ACC112 (cell line): ENCODE results near the gene PPP6C.
"Not testable (repeated sequence)": the region's sequence is repeated elsewhere in the genome, so short reads cannot be mapped to it uniquely, and the experiment has no call there.

ENCODE experiments used
- H2AFZ ChIP-seq: fragments of 200-600 bp; sonication (generic); one replicate; pipeline ENCODE4 v1.6.0; 2017; ENCODE audit warnings: antibody characterized with exemption, low read length; ENCODE audit not compliant: unreplicated experiment
- H3K27ac ChIP-seq: fragments of 200-600 bp; sonication (generic); 2 replicates; pipeline ENCODE4 v1.5.1; 2014; ENCODE audit warnings: low read depth, mild to moderate bottlenecking, antibody characterized with exemption, low read length, moderate library complexity
- H3K27me3 ChIP-seq: fragments of 200-600 bp; sonication (generic); 2 replicates; pipeline ENCODE4 v1.6.1; 2014; ENCODE audit warnings: mild to moderate bottlenecking, antibody characterized with exemption, low read length, moderate library complexity, mixed read lengths; ENCODE audit not compliant: insufficient read depth
- H3K36me3 ChIP-seq: fragments of 200-600 bp; sonication (generic); 2 replicates; pipeline ENCODE4 v1.6.1; 2016; ENCODE audit warnings: mild to moderate bottlenecking, antibody characterized with exemption, low read length, moderate library complexity, mixed read lengths; ENCODE audit not compliant: insufficient read depth
- H3K4me1 ChIP-seq: fragments of 200-600 bp; sonication (generic); one replicate; pipeline ENCODE4 v1.6.1; 2016; ENCODE audit warnings: low read length, mixed read lengths; ENCODE audit not compliant: insufficient read depth, unreplicated experiment, control insufficient read depth
- H3K4me3 ChIP-seq: fragments of 200-600 bp; sonication (generic); 2 replicates; pipeline ENCODE4 v1.5.1; 2014; ENCODE audit warnings: mild to moderate bottlenecking, low read depth, low read length
- H3K79me2 ChIP-seq: fragments of 200-600 bp; sonication (generic); one replicate; pipeline ENCODE4 v1.6.0; 2016; ENCODE audit warnings: low read length; ENCODE audit not compliant: control insufficient read depth, unreplicated experiment, insufficient read depth

PPP6C gene

GRCh38 chr9:125119643-125120286, 69.8 kb downstream of the PPP6C start:
- Histone ChIP-seq H3K4me1 (no peaks in the 10 kb centered on the region), H3K36me3 (no peaks in the 10 kb centered on the region), H3K79me2 (no peaks in the 10 kb centered on the region)

GRCh38 chr9:125118696-125119095, 70.9 kb downstream of the PPP6C start:
- H3K79me2 ChIP-seq, H3K27me3 ChIP-seq, H3K4me1 ChIP-seq, H3K36me3 ChIP-seq, H3K4me3 ChIP-seq, H2AFZ ChIP-seq, H3K27ac ChIP-seq: not testable (repeated sequence)

More at GRCh38 chr9:125119643-125120286, 69.8 kb downstream of the PPP6C start:
- Histone ChIP-seq H3K4me3 (no peak overlapping the region), H3K27me3 (no peaks in the 10 kb centered on the region), H3K27ac (no peak overlapping the region), H2AFZ (no peak overlapping the region)

- not testable (repeated sequence) for H3K27me3 ChIP-seq, H2AFZ ChIP-seq, H3K27ac ChIP-seq, H3K4me1 ChIP-seq, H3K4me3 ChIP-seq, H3K36me3 ChIP-seq, H3K79me2 ChIP-seq
These were observed 75.1 kb downstream of the PPP6C start for GRCh38 chr9:125114503-125114902.

GRCh38 chr9:125110464-125110863, 79.1 kb downstream of the PPP6C start:
- no peaks in the 10 kb centered on the region for H3K36me3 ChIP-seq
- H3K27ac ChIP-seq, result no peak overlapping the region
- H3K79me2 ChIP-seq, result no peaks in the 10 kb centered on the region
- H3K4me3 ChIP-seq, result no peak overlapping the region
- H2AFZ ChIP-seq, result no peak overlapping the region
- no peaks in the 10 kb centered on the region for H3K27me3 ChIP-seq
- peaks cover 3% of the 10 kb centered on the region for H3K4me1 ChIP-seq

- not testable (repeated sequence) for H3K27ac ChIP-seq, H3K4me1 ChIP-seq, H2AFZ ChIP-seq, H3K36me3 ChIP-seq, H3K4me3 ChIP-seq, H3K27me3 ChIP-seq, H3K79me2 ChIP-seq
These were observed 81.1 kb downstream of the PPP6C start for GRCh38 chr9:125108541-125108940.

GRCh38 chr9:125106285-125106893, 83.2 kb downstream of the PPP6C start:
- no peak overlapping the region for H3K27ac ChIP-seq
- no peak overlapping the region for H3K4me3 ChIP-seq
- peaks cover 3% of the 10 kb centered on the region for H3K4me1 ChIP-seq
- H2AFZ ChIP-seq, result no peak overlapping the region
- H3K79me2 ChIP-seq, result peaks cover 4% of the 10 kb centered on the region
- no peaks in the 10 kb centered on the region for H3K36me3 ChIP-seq
- no peaks in the 10 kb centered on the region for H3K27me3 ChIP-seq

GRCh38 chr9:125103770-125104460, 85.7 kb downstream of the PPP6C start:
- no peaks in the 10 kb centered on the region for H3K27me3 ChIP-seq
- H2AFZ ChIP-seq, result no peak overlapping the region
- H3K27ac ChIP-seq, result no peak overlapping the region
- H3K4me1 ChIP-seq, result peaks cover 8% of the 10 kb centered on the region
- H3K79me2 ChIP-seq, result peaks cover 4% of the 10 kb centered on the region
- no peak overlapping the region for H3K4me3 ChIP-seq
- no peaks in the 10 kb centered on the region for H3K36me3 ChIP-seq

GRCh38 chr9:125103021-125103420, 86.6 kb downstream of the PPP6C start:
- H3K27ac ChIP-seq, result no peak overlapping the region
- H3K79me2 ChIP-seq, result peaks cover 4% of the 10 kb centered on the region
- H3K36me3 ChIP-seq, result no peaks in the 10 kb centered on the region
- H2AFZ ChIP-seq, result no peak overlapping the region
- H3K4me3 ChIP-seq, result no peak overlapping the region
- no peaks in the 10 kb centered on the region for H3K27me3 ChIP-seq
- peaks cover 14% of the 10 kb centered on the region for H3K4me1 ChIP-seq

GRCh38 chr9:125100822-125101221, 88.8 kb downstream of the PPP6C start:
- Histone ChIP-seq H3K4me3 (no peak overlapping the region), H2AFZ (no peak overlapping the region), H3K27me3 (no peaks in the 10 kb centered on the region), H3K36me3 (no peaks in the 10 kb centered on the region), H3K4me1 (peaks cover 11% of the 10 kb centered on the region), H3K79me2 (peaks cover 4% of the 10 kb centered on the region), H3K27ac (no peak overlapping the region)

GRCh38 chr9:125099816-125100215, 89.8 kb downstream of the PPP6C start:
- no peak overlapping the region for H3K4me3 ChIP-seq
- no peak overlapping the region for H3K27ac ChIP-seq
- no peaks in the 10 kb centered on the region for H3K36me3 ChIP-seq
- peaks cover 4% of the 10 kb centered on the region for H3K79me2 ChIP-seq
- peaks cover 11% of the 10 kb centered on the region for H3K4me1 ChIP-seq
- no peaks in the 10 kb centered on the region for H3K27me3 ChIP-seq
- no peak overlapping the region for H2AFZ ChIP-seq
